WTC11 (cell line): Measurements from ENCODE around the gene CDHR5. TPM values are rescaled to one million over a fixed set of nuclear protein-coding genes. Genes with fewer than 3 reads are reported as not detected.

ENCODE experiments used
- ATAC-seq: fragments of 200-7000 bp; cut with Tn5 transposase; 2 replicates; pipeline ENCODE4 v1.10.0; 2021; ENCODE audit warnings: mild to moderate bottlenecking, moderate library complexity
- CTCF ChIA-PET: fragments of 300-600 bp; sonication (Branson Sonifier 250); formaldehyde crosslinking; loops from one replicate; lab custom pipeline; 2021; ENCODE audit warnings: antibody characterized with exemption; lab: Charles Lee
- POLR2A ChIA-PET: fragments of 350-600 bp; sonication (Branson Sonifier 250); formaldehyde crosslinking; loops from one replicate; lab custom pipeline; 2021; ENCODE audit warnings: antibody characterized with exemption; lab: Charles Lee
- DNase-seq: peaks from one replicate; pipeline ENCODE4 v3.0.0; 2021; ENCODE audit warnings: low spot score
- H3K27ac Mint-ChIP-seq: 2 replicates; pipeline ENCODE4 v1.8.0; 2021; ENCODE audit warnings: mixed read lengths
- H3K27me3 Mint-ChIP-seq: 2 replicates; pipeline ENCODE4 v1.8.0; 2021; ENCODE audit warnings: low read depth, mild to moderate bottlenecking, moderate library complexity, mixed read lengths
- H3K36me3 Mint-ChIP-seq: 2 replicates; pipeline ENCODE4 v1.8.0; 2021; ENCODE audit warnings: mixed read lengths
- H3K4me1 Mint-ChIP-seq: 2 replicates; pipeline ENCODE4 v1.8.0; 2022; ENCODE audit warnings: mixed read lengths
- H3K4me3 Mint-ChIP-seq: 2 replicates; pipeline ENCODE4 v1.8.0; 2021; ENCODE audit warnings: mild to moderate bottlenecking, moderate library complexity, mixed read lengths
- H3K9me3 Mint-ChIP-seq: 2 replicates; pipeline ENCODE4 v1.8.0; 2021; ENCODE audit warnings: mixed read lengths
- AFF4 ChIP-seq: sonication (generic); formaldehyde crosslinking; IDR thresholded peaks from 2 replicates; pipeline ENCODE4 v1.8.1; 2023; ENCODE audit warnings: mild to moderate bottlenecking, missing genetic modification reagents, borderline replicate concordance
- CBFB ChIP-seq: sonication (generic); formaldehyde crosslinking; IDR thresholded peaks from 2 replicates; pipeline ENCODE4 v1.8.1; 2022; ENCODE audit warnings: mild to moderate bottlenecking, low read depth, missing genetic modification reagents
- FOXP1 ChIP-seq: sonication (generic); formaldehyde crosslinking; IDR thresholded peaks from 2 replicates; pipeline ENCODE4 v1.8.0; 2022; ENCODE audit warnings: missing genetic modification reagents, mild to moderate bottlenecking, moderate library complexity, borderline replicate concordance
- GTF2I ChIP-seq: fragments of 250-450 bp; sonication (Bioruptor Pico); conservative IDR thresholded peaks from 2 replicates; pipeline ENCODE4 v1.4.0; 2021; ENCODE audit warnings: mild to moderate bottlenecking
- HMGA2 ChIP-seq: fragments of 250-450 bp; sonication (Bioruptor Pico); IDR thresholded peaks from 2 replicates; pipeline ENCODE4 v1.4.0; 2021; ENCODE audit warnings: mild to moderate bottlenecking, moderate library complexity
- NFYB ChIP-seq: sonication (generic); formaldehyde crosslinking; conservative IDR thresholded peaks from 2 replicates; pipeline ENCODE4 v1.8.0; 2022; ENCODE audit warnings: low read depth, missing genetic modification reagents
- STAT6 ChIP-seq: sonication (generic); formaldehyde crosslinking; conservative IDR thresholded peaks from 2 replicates; pipeline ENCODE4 v1.8.1; 2023; ENCODE audit warnings: mild to moderate bottlenecking, low read depth, missing genetic modification reagents, moderate library complexity
- TCF7 ChIP-seq: sonication (generic); formaldehyde crosslinking; IDR thresholded peaks from 2 replicates; pipeline ENCODE4 v1.8.0; 2022; ENCODE audit warnings: mild to moderate bottlenecking, low read depth, missing genetic modification reagents, moderate library complexity
- ZBTB43 ChIP-seq: sonication (generic); formaldehyde crosslinking; IDR thresholded peaks from 2 replicates; pipeline ENCODE4 v1.8.1; 2023; ENCODE audit warnings: mild to moderate bottlenecking, missing genetic modification reagents
- ZNF121 ChIP-seq: sonication (generic); formaldehyde crosslinking; IDR thresholded peaks from 2 replicates; pipeline ENCODE4 v1.8.0; 2023; ENCODE audit warnings: missing genetic modification reagents
- ZNF423 ChIP-seq: fragments of 250-450 bp; sonication (Bioruptor Pico); IDR thresholded peaks from 2 replicates; pipeline ENCODE4 v2.1.2; 2022; ENCODE audit warnings: mild to moderate bottlenecking, moderate library complexity
- total RNA-seq: library from RNA; stranded (reverse); gene quantifications from 3 replicates; pipeline ENCODE4 v1.2.3, GENCODE V29; 2021
- TF ChIP-seq, protein P1 (sequence below): sonication (generic); formaldehyde crosslinking; IDR thresholded peaks from 2 replicates; pipeline ENCODE4 v1.8.1; 2022; ENCODE audit warnings: low read depth, mild to moderate bottlenecking, moderate library complexity, missing genetic modification reagents, borderline replicate concordance

CDHR5 gene
- total RNA-seq, 1 experiment from 2014 or later: 0.26 TPM

DNA sequence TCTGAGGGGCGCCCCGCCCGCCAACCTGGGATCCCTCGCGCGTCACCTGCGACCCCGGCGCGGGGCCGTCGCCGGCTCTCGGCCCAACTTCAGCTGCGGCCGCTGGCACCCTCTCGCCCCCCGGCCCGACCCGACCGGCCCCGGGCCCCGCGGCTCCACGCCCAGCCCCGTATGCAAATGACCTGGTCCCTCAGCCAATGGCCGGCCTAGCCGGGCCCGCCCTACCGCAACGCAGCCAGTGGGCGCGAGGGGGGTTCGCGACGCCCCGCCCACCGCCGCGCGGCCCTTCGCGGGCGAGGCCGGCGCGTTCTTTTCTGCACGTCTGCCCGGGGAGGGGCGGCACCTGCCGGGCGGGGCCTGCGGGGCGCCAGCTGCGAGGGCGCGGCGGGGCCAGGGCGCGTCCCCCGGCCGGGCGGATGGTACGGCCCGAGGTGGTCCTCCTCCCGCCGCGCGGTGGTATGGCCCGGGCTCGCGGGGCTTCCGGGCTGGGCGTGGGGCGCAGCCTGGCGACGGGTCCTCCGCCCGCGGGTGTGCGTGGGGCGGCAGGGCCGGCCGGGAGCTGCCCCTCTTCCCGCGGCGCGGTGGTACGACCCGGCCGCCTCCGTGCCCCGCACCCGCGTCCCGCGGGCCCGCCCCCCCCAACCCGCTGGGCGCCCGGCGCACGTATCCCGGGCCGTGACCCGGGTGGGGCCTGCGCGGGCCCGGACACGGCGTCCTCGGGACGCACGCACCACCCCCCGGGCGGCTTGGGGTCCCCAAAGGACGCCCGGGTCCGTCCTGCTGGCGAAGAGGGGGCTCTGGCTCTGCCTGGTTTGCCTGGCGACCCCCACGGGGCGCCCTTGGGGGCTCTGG, 56.2 kb downstream of the CDHR5 start (continued):
- no peak for TF ChIP-seq FOXP1 (CRISPR knock-in tag)
- TF ChIP-seq CBFB (CRISPR knock-in tag): 0 out of 2 replicates have a peak, but pooled peaks have one; percentile 33
- 0 out of 2 replicates have a peak, but pooled peaks have one; percentile 76 for TF ChIP-seq STAT6 (CRISPR knock-in tag)
- TF ChIP-seq NFYB: peak; percentile 87
- TF ChIP-seq GTF2I (CRISPR knock-in tag): no peak
- TF ChIP-seq, protein P1, sequence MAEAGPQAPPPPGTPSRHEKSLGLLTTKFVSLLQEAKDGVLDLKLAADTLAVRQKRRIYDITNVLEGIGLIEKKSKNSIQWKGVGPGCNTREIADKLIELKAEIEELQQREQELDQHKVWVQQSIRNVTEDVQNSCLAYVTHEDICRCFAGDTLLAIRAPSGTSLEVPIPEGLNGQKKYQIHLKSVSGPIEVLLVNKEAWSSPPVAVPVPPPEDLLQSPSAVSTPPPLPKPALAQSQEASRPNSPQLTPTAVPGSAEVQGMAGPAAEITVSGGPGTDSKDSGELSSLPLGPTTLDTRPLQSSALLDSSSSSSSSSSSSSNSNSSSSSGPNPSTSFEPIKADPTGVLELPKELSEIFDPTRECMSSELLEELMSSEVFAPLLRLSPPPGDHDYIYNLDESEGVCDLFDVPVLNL: no peak
- TF ChIP-seq ZBTB43 (CRISPR knock-in tag): no peak
- TF ChIP-seq TCF7: no peak
- no peak for TF ChIP-seq HMGA2 (CRISPR knock-in tag)
- no peak for TF ChIP-seq AFF4 (CRISPR knock-in tag)

GRCh38 chr11:567629-568292, 57.0 kb downstream of the CDHR5 start:
- TF ChIP-seq ZNF423 (CRISPR knock-in tag) (no peak), ZNF121 (CRISPR knock-in tag) (peak; percentile 98)
- TF ChIP-seq, all 79 proteins: peak for 1
- H3K4me1 Mint-ChIP-seq: peaks cover 36% of the 10 kb centered on the region
- DNase-seq (no peak), ATAC-seq (peak; percentile 2)
- peak overlapping the region; percentile 80 for H3K4me3 Mint-ChIP-seq
- 0 out of 2 replicates have a peak, but pooled peaks cover 3% of the 10 kb centered on the region for H3K36me3 Mint-ChIP-seq
- H3K9me3 Mint-ChIP-seq: no peaks in the 10 kb centered on the region
- POLR2A ChIA-PET: interaction anchor here (1.0 to 1.1 kb wide), 2 partner anchors 8 to 11 kb away, joined by 3 read pairs; no protein-coding TSS in a partner anchor
- peaks cover 4% of the 10 kb centered on the region; the same call in 1 of the 2 replicates for H3K27me3 Mint-ChIP-seq
- H3K27ac Mint-ChIP-seq: no peak overlapping the region
- CTCF ChIA-PET: interaction anchor here (0.7 to 5.8 kb wide), 5 partner anchors 8 to 118 kb away, joined by 3 to 32 read pairs (median 5); partner anchors contain the start of gene LMNTD2
